Activated CD4-positive, alpha-beta T cell treated with anti-CD3 and anti-CD28 coated beads, Interleukin-2, amount 10 ng/mL, durations not matched to agents 7 days and 5 days (primary cell): ENCODE measurements around the gene TRMU. TPM values are rescaled to one million over a fixed set of nuclear protein-coding genes. Genes with fewer than 3 reads are reported as not detected.

ENCODE experiments used
- CTCF ChIA-PET: fragments of 350-600 bp; sonication (Branson Sonifier 250); formaldehyde crosslinking; loops from one replicate; lab custom pipeline; 2021; ENCODE audit warnings: antibody characterized with exemption; lab: Charles Lee
- POLR2A ChIA-PET: fragments of 350-600 bp; sonication (Branson Sonifier 250); formaldehyde crosslinking; loops from one replicate; lab custom pipeline; 2021; ENCODE audit warnings: antibody characterized with exemption; lab: Charles Lee
- DNase-seq: peaks from one replicate; pipeline ENCODE4 v3.0.0-alpha.2; 2020
- H3K27ac Mint-ChIP-seq: one replicate; pipeline ENCODE4 v1.8.0; 2021; ENCODE audit warnings: mild to moderate bottlenecking, moderate library complexity, mixed read lengths
- H3K27me3 Mint-ChIP-seq: one replicate; pipeline ENCODE4 v1.8.0; 2021; ENCODE audit warnings: mixed read lengths
- H3K36me3 Mint-ChIP-seq: one replicate; pipeline ENCODE4 v1.8.0; 2021; ENCODE audit warnings: low read depth, mixed read lengths
- H3K4me1 Mint-ChIP-seq: one replicate; pipeline ENCODE4 v1.8.0; 2021; ENCODE audit warnings: mixed read lengths
- H3K4me3 Mint-ChIP-seq: one replicate; pipeline ENCODE4 v1.8.0; 2021; ENCODE audit warnings: mild to moderate bottlenecking, moderate library complexity, mixed read lengths
- H3K9me3 Mint-ChIP-seq: one replicate; pipeline ENCODE4 v1.8.0; 2021; ENCODE audit warnings: mixed read lengths
- total RNA-seq, 2 experiments: library from RNA; stranded (reverse); gene quantifications; one replicate each; pipeline ENCODE4 v1.2.3, GENCODE V29; 2021

Gene TRMU
- total RNA-seq, 2 experiments from 2014 or later = 74.3 to 74.4 TPM

- no peak for DNase-seq
- H3K9me3 Mint-ChIP-seq = no peaks in the 10 kb centered on the region
These were observed 12.7 kb downstream of the TRMU start for GRCh38 chr22:46348099-46348695.

GRCh38 chr22:46349238-46349637 is 13.7 kb downstream of the TRMU start:
- POLR2A ChIA-PET = no interaction called here
- Mint-ChIP-seq H3K27ac (no peak overlapping the region), H3K4me3 (no peak overlapping the region), H3K9me3 (no peaks in the 10 kb centered on the region), H3K4me1 (no peaks in the 10 kb centered on the region), H3K27me3 (no peaks in the 10 kb centered on the region), H3K36me3 (peaks cover 24% of the 10 kb centered on the region)
- no peak for DNase-seq
- CTCF ChIA-PET = interaction anchor here (0.6 to 0.9 kb wide), 2 partner anchors 18 to 23 kb away, joined by 3 to 4 read pairs; no protein-coding TSS in a partner anchor

More at GRCh38 chr22:46348099-46348695, 12.7 kb downstream of the TRMU start:
- Mint-ChIP-seq H3K27ac (no peak overlapping the region), H3K4me1 (no peaks in the 10 kb centered on the region), H3K36me3 (peaks cover 30% of the 10 kb centered on the region), H3K4me3 (no peak overlapping the region), H3K27me3 (no peaks in the 10 kb centered on the region)
- ChIA-PET CTCF (no interaction called here), POLR2A (no interaction called here)

- CTCF ChIA-PET = interaction anchor here (0.6 to 0.9 kb wide), 2 partner anchors 18 to 23 kb away, joined by 3 to 4 read pairs; no protein-coding TSS in a partner anchor
- POLR2A ChIA-PET = no interaction called here
- no peaks in the 10 kb centered on the region for H3K27me3 Mint-ChIP-seq
- no peaks in the 10 kb centered on the region for H3K4me1 Mint-ChIP-seq
- no peak overlapping the region for H3K27ac Mint-ChIP-seq
- peaks cover 22% of the 10 kb centered on the region for H3K36me3 Mint-ChIP-seq
- no peaks in the 10 kb centered on the region for H3K9me3 Mint-ChIP-seq
- no peak for DNase-seq
- no peak overlapping the region for H3K4me3 Mint-ChIP-seq
These were observed 14.2 kb downstream of the TRMU start for GRCh38 chr22:46349681-46350080.

- POLR2A ChIA-PET = no interaction called here
- no peaks in the 10 kb centered on the region for H3K27me3 Mint-ChIP-seq
These were observed 14.6 kb downstream of the TRMU start for GRCh38 chr22:46350121-46350520.

GRCh38 chr22:46350646-46351045 is 15.1 kb downstream of the TRMU start:
- no peaks in the 10 kb centered on the region for H3K4me1 Mint-ChIP-seq
- CTCF ChIA-PET = no interaction called here
- no peaks in the 10 kb centered on the region for H3K9me3 Mint-ChIP-seq
- POLR2A ChIA-PET = no interaction called here
- H3K4me3 Mint-ChIP-seq = no peak overlapping the region
- H3K27me3 Mint-ChIP-seq = no peaks in the 10 kb centered on the region
- no peak overlapping the region for H3K27ac Mint-ChIP-seq
- no peak for DNase-seq
- H3K36me3 Mint-ChIP-seq = peaks cover 26% of the 10 kb centered on the region

More at GRCh38 chr22:46350121-46350520, 14.6 kb downstream of the TRMU start:
- CTCF ChIA-PET = interaction anchor here (0.6 to 0.9 kb wide), 2 partner anchors 18 to 24 kb away, joined by 3 to 4 read pairs; no protein-coding TSS in a partner anchor
- H3K4me1 Mint-ChIP-seq = no peaks in the 10 kb centered on the region
- H3K27ac Mint-ChIP-seq = no peak overlapping the region
- DNase-seq = no peak
- no peaks in the 10 kb centered on the region for H3K9me3 Mint-ChIP-seq
- H3K4me3 Mint-ChIP-seq = no peak overlapping the region
- H3K36me3 Mint-ChIP-seq = peaks cover 23% of the 10 kb centered on the region

- no peaks in the 10 kb centered on the region for H3K4me1 Mint-ChIP-seq
- no peak overlapping the region for H3K4me3 Mint-ChIP-seq
- CTCF ChIA-PET = no interaction called here
- POLR2A ChIA-PET = interaction anchor here (0.7 kb wide), 1 partner anchor 212 kb away, joined by 5 read pairs; no protein-coding TSS in a partner anchor
- H3K27ac Mint-ChIP-seq = no peak overlapping the region
- peaks cover 22% of the 10 kb centered on the region for H3K36me3 Mint-ChIP-seq
- H3K9me3 Mint-ChIP-seq = no peaks in the 10 kb centered on the region
- no peaks in the 10 kb centered on the region for H3K27me3 Mint-ChIP-seq
- DNase-seq = no peak
These were observed 15.7 kb downstream of the TRMU start for GRCh38 chr22:46351131-46351735.

- DNase-seq = no peak
- H3K27ac Mint-ChIP-seq = no peak overlapping the region
- no peaks in the 10 kb centered on the region for H3K4me1 Mint-ChIP-seq
- H3K9me3 Mint-ChIP-seq = no peaks in the 10 kb centered on the region
- H3K4me3 Mint-ChIP-seq = no peak overlapping the region
- POLR2A ChIA-PET = interaction anchor here (0.7 kb wide), 1 partner anchor 211 kb away, joined by 5 read pairs; no protein-coding TSS in a partner anchor
- no peaks in the 10 kb centered on the region for H3K27me3 Mint-ChIP-seq
- CTCF ChIA-PET = no interaction called here
- H3K36me3 Mint-ChIP-seq = peaks cover 20% of the 10 kb centered on the region
These were observed 16.3 kb downstream of the TRMU start for GRCh38 chr22:46351767-46352166.

- Mint-ChIP-seq H3K36me3 (peaks cover 20% of the 10 kb centered on the region), H3K4me3 (no peak overlapping the region), H3K4me1 (no peaks in the 10 kb centered on the region), H3K27ac (no peak overlapping the region), H3K9me3 (no peaks in the 10 kb centered on the region), H3K27me3 (no peaks in the 10 kb centered on the region)
- DNase-seq = no peak
- POLR2A ChIA-PET = no interaction called here
- CTCF ChIA-PET = no interaction called here
These were observed 16.8 kb downstream of the TRMU start for GRCh38 chr22:46352276-46352675.

GRCh38 chr22:46352691-46353386 is 17.3 kb downstream of the TRMU start:
- POLR2A ChIA-PET = no interaction called here
- CTCF ChIA-PET = no interaction called here
- H3K4me3 Mint-ChIP-seq = no peak overlapping the region
- no peaks in the 10 kb centered on the region for H3K9me3 Mint-ChIP-seq
- no peaks in the 10 kb centered on the region for H3K27me3 Mint-ChIP-seq
- DNase-seq = no peak
- peaks cover 20% of the 10 kb centered on the region for H3K36me3 Mint-ChIP-seq
- no peak overlapping the region for H3K27ac Mint-ChIP-seq
- H3K4me1 Mint-ChIP-seq = no peaks in the 10 kb centered on the region

GRCh38 chr22:46353483-46354105 is 18.1 kb downstream of the TRMU start:
- Mint-ChIP-seq H3K4me1 (no peaks in the 10 kb centered on the region), H3K9me3 (no peaks in the 10 kb centered on the region), H3K4me3 (no peak overlapping the region), H3K36me3 (peaks cover 20% of the 10 kb centered on the region), H3K27me3 (no peaks in the 10 kb centered on the region), H3K27ac (no peak overlapping the region)
- ChIA-PET POLR2A (no interaction called here), CTCF (no interaction called here)
- no peak for DNase-seq

GRCh38 chr22:46354176-46354992 is 18.9 kb downstream of the TRMU start:
- CTCF ChIA-PET = interaction anchor here (0.8 kb wide), 1 partner anchor 14 kb away, joined by 4 read pairs; no protein-coding TSS in a partner anchor
- Mint-ChIP-seq H3K27ac (no peak overlapping the region), H3K4me3 (no peak overlapping the region), H3K9me3 (no peaks in the 10 kb centered on the region), H3K36me3 (peaks cover 18% of the 10 kb centered on the region), H3K4me1 (no peaks in the 10 kb centered on the region), H3K27me3 (no peaks in the 10 kb centered on the region)
- no peak for DNase-seq
- POLR2A ChIA-PET = no interaction called here

- CTCF ChIA-PET = interaction anchor here (0.8 to 1.8 kb wide), 2 partner anchors 13 kb away, joined by 4 to 9 read pairs; no protein-coding TSS in a partner anchor
These were observed 19.4 kb downstream of the TRMU start for GRCh38 chr22:46354993-46355305.

More at GRCh38 chr22:46354993-46355305, 19.4 kb downstream of the TRMU start:
- no peaks in the 10 kb centered on the region for H3K9me3 Mint-ChIP-seq
- H3K4me3 Mint-ChIP-seq = no peak overlapping the region
- H3K27me3 Mint-ChIP-seq = no peaks in the 10 kb centered on the region
- no peaks in the 10 kb centered on the region for H3K4me1 Mint-ChIP-seq
- H3K36me3 Mint-ChIP-seq = peaks cover 16% of the 10 kb centered on the region
- POLR2A ChIA-PET = no interaction called here
- H3K27ac Mint-ChIP-seq = no peak overlapping the region
- no peak for DNase-seq
